Pulmonary artery endothelial cell (primary cell): ENCODE data around the gene LRRC74B. TPM values are rescaled to one million over a fixed set of nuclear protein-coding genes. Genes with fewer than 3 reads are reported as not detected.
"Not testable (repeated sequence)": the region's sequence is repeated elsewhere in the genome, so short reads cannot be mapped to it uniquely, and the experiment has no call there.

ENCODE experiments used
- DNase-seq: peaks from one replicate; pipeline ENCODE4 v3.0.0-alpha.2; 2011; ENCODE audit warnings: low read depth, low spot score
- total RNA-seq: library from RNA; depleted of rRNA; stranded (reverse); fragments of >200 nt; gene quantifications from 2 replicates; pipeline ENCODE4 v1.2.3, GENCODE V29; 2014

Gene LRRC74B
- not detected in 2 replicates for total RNA-seq

GRCh38 chr22:21045585-21046294 is at the start of gene LRRC74B:
Gene LRRC74B, plus strand, starts transcription at chr22:21045946. Its CDS starts 41 bp downstream, at chr22:21045987.
- DNase-seq = peak; percentile 57

- DNase-seq = no peak
These were observed 49.7 kb upstream of the LRRC74B start for GRCh38 chr22:20996031-20996410.

- DNase-seq = no peak
These were observed 48.9 kb upstream of the LRRC74B start for GRCh38 chr22:20996598-20997535.

GRCh38 chr22:20997536-20998257 is 48.0 kb upstream of the LRRC74B start:
- no peak for DNase-seq

GRCh38 chr22:20998411-20999336 is 47.1 kb upstream of the LRRC74B start:
- no peak for DNase-seq

GRCh38 chr22:20999350-21000206 is 46.2 kb upstream of the LRRC74B start:
- DNase-seq = no peak

GRCh38 chr22:21000207-21000986 is 45.3 kb upstream of the LRRC74B start:
- no peak for DNase-seq

GRCh38 chr22:21000987-21001600 is 44.7 kb upstream of the LRRC74B start:
- no peak for DNase-seq

- peak; percentile 76 for DNase-seq
These were observed 44.0 kb upstream of the LRRC74B start, which contains the start of gene THAP7 for GRCh38 chr22:21001601-21002325. Gene THAP7, minus strand, starts transcription at chr22:21002118. Its CDS starts 207 bp downstream, at chr22:21001911.

- DNase-seq = no peak
These were observed 42.0 kb upstream of the LRRC74B start for GRCh38 chr22:21003782-21004181.

- DNase-seq = not testable (repeated sequence)
These were observed 36.5 kb upstream of the LRRC74B start for GRCh38 chr22:21009208-21009607.

- DNase-seq = peak; percentile 24
These were observed 35.9 kb upstream of the LRRC74B start for GRCh38 chr22:21009638-21010425.

GRCh38 chr22:21010426-21011113 is 35.2 kb upstream of the LRRC74B start:
- no peak for DNase-seq

GRCh38 chr22:21012446-21013407 is 33.0 kb upstream of the LRRC74B start:
- no peak for DNase-seq

- DNase-seq = no peak
These were observed 32.0 kb upstream of the LRRC74B start for GRCh38 chr22:21013657-21014201.
